AG04450 (cell line): ENCODE results near the gene LRP1B. TPM values are rescaled to one million over a fixed set of nuclear protein-coding genes. Genes with fewer than 3 reads are reported as not detected.

Source experiments
- CTCF ChIA-PET: fragments of 300-600, 350-600 bp; formaldehyde crosslinking; extraction: SDS; loops from one replicate; lab custom pipeline; 2022; ENCODE audit warnings: antibody characterized with exemption, inconsistent platforms; lab: Charles Lee
- POLR2A ChIA-PET: fragments of 350-600 bp; formaldehyde crosslinking; extraction: SDS; loops from one replicate; lab custom pipeline; 2021; ENCODE audit warnings: antibody characterized with exemption, inconsistent platforms; lab: Yijun Ruan, JAX
- DNase-seq: peaks from one replicate; pipeline ENCODE4 v3.0.0-alpha.2; 2011; ENCODE audit warnings: low read depth, low spot score
- H3K27ac ChIP-seq: one replicate; pipeline ENCODE4 v1.5.1; 2012; ENCODE audit warnings: low read depth, low read length, control low read depth
- H3K27me3 ChIP-seq: one replicate; pipeline ENCODE4 v1.6.0; 2012; ENCODE audit warnings: low read length; ENCODE audit not compliant: control insufficient read depth, insufficient read depth
- H3K4me3 ChIP-seq: 2 replicates; pipeline ENCODE4 v1.5.1; 2011; ENCODE audit warnings: mild to moderate bottlenecking, low read depth, low read length, control low read depth
- H3K9me3 ChIP-seq: 2 replicates; pipeline ENCODE4 v1.5.1; 2012; ENCODE audit warnings: low read length; ENCODE audit not compliant: control insufficient read depth, insufficient read depth
- CTCF ChIP-seq: IDR thresholded peaks from 2 replicates; pipeline ENCODE4 v1.5.1; 2011; ENCODE audit warnings: low read depth, low read length, control low read depth, inconsistent platforms
- polyA plus RNA-seq: library from polyadenylated mRNA; depleted of rRNA; stranded (reverse); fragments of >200 nt; gene quantifications from 2 replicates; pipeline ENCODE4 v1.2.3, GENCODE V29; 2011

Gene LRP1B
- polyA plus RNA-seq, 1 experiment, result 0.15 TPM

GRCh38 chr2:140473851-140474250 lies 1657.0 kb downstream of the LRP1B start:
- POLR2A ChIA-PET, result no interaction called here
- TF ChIP-seq CTCF, result no peak
- no peak for DNase-seq

GRCh38 chr2:140472676-140473075 lies 1658.1 kb downstream of the LRP1B start:
- Histone ChIP-seq H3K27me3 (no peaks in the 10 kb centered on the region), H3K27ac (no peak overlapping the region), H3K9me3 (no peaks in the 10 kb centered on the region), H3K4me3 (no peak overlapping the region)
- ChIA-PET CTCF (no interaction called here), POLR2A (no interaction called here)
- DNase-seq, result no peak
- no peak for TF ChIP-seq CTCF

More at GRCh38 chr2:140473851-140474250, 1657.0 kb downstream of the LRP1B start:
- no peak overlapping the region for H3K4me3 ChIP-seq
- no peak overlapping the region for H3K27ac ChIP-seq
- no peaks in the 10 kb centered on the region for H3K9me3 ChIP-seq
- H3K27me3 ChIP-seq, result no peaks in the 10 kb centered on the region
- CTCF ChIA-PET, result no interaction called here

GRCh38 chr2:140465301-140465700 lies 1665.5 kb downstream of the LRP1B start:
- CTCF ChIA-PET, result no interaction called here
- DNase-seq, result no peak

GRCh38 chr2:140462990-140463389 lies 1667.8 kb downstream of the LRP1B start:
- H3K27ac ChIP-seq, result no peak overlapping the region
- no peaks in the 10 kb centered on the region for H3K9me3 ChIP-seq
- no peak for TF ChIP-seq CTCF
- no peak for DNase-seq
- ChIA-PET CTCF (no interaction called here), POLR2A (no interaction called here)
- H3K27me3 ChIP-seq, result no peaks in the 10 kb centered on the region
- H3K4me3 ChIP-seq, result no peak overlapping the region

More at GRCh38 chr2:140465301-140465700, 1665.5 kb downstream of the LRP1B start:
- no peak overlapping the region for H3K27ac ChIP-seq
- H3K27me3 ChIP-seq, result no peaks in the 10 kb centered on the region
- no peaks in the 10 kb centered on the region for H3K9me3 ChIP-seq
- no peak for TF ChIP-seq CTCF
- no peak overlapping the region for H3K4me3 ChIP-seq
- POLR2A ChIA-PET, result no interaction called here

GRCh38 chr2:140457483-140457882 lies 1673.3 kb downstream of the LRP1B start:
- Histone ChIP-seq H3K9me3 (no peaks in the 10 kb centered on the region), H3K27me3 (no peaks in the 10 kb centered on the region), H3K27ac (no peak overlapping the region), H3K4me3 (no peak overlapping the region)
- TF ChIP-seq CTCF, result no peak
- DNase-seq, result no peak
- CTCF ChIA-PET, result no interaction called here
- POLR2A ChIA-PET, result no interaction called here
